ENCODE results near the gene AIDA.
"Not testable (repeated sequence)": the region's sequence is repeated elsewhere in the genome, so short reads cannot be mapped to it uniquely, and the experiment has no call there.

Gene AIDA

DNA sequence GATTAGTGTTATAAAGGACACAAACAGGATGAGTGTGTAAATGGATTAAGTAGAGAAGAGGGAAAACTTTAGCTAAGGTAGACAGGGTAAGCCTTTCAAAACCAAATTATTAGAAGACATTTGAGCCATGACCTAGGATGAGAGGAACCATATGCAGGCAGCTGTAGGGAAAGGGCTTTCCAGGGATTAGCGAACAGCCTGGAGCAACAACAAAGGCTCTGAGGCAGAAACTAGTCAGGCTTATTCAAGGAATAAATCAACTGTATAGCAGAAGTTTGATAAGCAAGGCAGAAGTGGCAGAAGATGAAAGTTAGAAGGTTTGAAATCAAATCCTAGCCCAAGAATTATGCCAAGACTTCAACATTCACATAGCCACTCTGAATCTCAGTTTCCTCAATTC, 21.3 kb downstream of the AIDA start:
- TF ChIP-seq ZFX (IDR thresholded peaks at IDR 0.05): no peak
- TF ChIP-seq, protein P1, sequence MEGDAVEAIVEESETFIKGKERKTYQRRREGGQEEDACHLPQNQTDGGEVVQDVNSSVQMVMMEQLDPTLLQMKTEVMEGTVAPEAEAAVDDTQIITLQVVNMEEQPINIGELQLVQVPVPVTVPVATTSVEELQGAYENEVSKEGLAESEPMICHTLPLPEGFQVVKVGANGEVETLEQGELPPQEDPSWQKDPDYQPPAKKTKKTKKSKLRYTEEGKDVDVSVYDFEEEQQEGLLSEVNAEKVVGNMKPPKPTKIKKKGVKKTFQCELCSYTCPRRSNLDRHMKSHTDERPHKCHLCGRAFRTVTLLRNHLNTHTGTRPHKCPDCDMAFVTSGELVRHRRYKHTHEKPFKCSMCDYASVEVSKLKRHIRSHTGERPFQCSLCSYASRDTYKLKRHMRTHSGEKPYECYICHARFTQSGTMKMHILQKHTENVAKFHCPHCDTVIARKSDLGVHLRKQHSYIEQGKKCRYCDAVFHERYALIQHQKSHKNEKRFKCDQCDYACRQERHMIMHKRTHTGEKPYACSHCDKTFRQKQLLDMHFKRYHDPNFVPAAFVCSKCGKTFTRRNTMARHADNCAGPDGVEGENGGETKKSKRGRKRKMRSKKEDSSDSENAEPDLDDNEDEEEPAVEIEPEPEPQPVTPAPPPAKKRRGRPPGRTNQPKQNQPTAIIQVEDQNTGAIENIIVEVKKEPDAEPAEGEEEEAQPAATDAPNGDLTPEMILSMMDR (conservative IDR thresholded peaks at IDR 0.05): no peak
- H3K27ac ChIP-seq: no peak overlapping the region

DNA sequence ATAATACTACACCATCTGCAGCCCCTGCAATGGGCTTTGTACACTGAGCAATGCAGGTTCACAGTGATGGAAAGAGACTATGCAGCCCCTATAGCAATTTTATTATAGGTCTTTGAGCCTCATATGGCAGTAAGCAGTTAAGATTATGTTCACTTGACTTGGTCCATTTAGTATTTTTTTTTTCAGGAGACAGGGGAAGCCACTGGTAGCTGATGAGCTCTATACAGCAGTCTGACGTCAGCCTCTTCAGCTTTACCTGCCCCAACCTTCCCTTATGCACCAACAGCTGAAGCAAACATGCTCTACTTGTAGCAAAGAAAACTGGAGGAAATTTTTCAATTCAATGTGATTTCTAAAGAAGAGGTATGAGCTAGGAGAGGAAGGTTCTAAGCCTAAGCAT, 32.2 kb downstream of the AIDA start:
- TF ChIP-seq, protein P1 (conservative IDR thresholded peaks at IDR 0.05): no peak
- no peak for TF ChIP-seq ZFX (IDR thresholded peaks at IDR 0.05)

DNA sequence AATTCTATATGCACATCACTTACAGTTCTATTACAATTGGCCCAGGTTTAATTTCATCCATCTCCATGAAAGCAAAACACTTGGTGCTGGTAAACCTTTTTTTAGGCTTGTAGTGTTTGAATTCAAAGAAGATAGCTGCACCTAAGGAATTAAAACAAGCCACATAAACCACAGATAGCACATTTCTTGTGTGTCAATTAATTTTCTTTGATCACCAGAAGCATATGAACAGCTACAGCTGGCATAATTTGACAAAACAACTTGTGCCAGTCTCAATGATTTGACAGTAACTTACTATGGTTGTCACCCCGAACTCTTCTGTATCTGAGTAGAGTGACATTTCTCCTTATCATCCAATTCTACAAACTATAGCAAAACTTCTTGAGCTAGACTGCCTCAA, 42.2 kb downstream of the AIDA start:
- H3K27ac ChIP-seq: no peak overlapping the region
- TF ChIP-seq ZFX (IDR thresholded peaks at IDR 0.05): no peak
- TF ChIP-seq, protein P1 (conservative IDR thresholded peaks at IDR 0.05): no peak

More for the DNA sequence above, 32.2 kb downstream of the AIDA start:
- no peak overlapping the region for H3K27ac ChIP-seq

DNA sequence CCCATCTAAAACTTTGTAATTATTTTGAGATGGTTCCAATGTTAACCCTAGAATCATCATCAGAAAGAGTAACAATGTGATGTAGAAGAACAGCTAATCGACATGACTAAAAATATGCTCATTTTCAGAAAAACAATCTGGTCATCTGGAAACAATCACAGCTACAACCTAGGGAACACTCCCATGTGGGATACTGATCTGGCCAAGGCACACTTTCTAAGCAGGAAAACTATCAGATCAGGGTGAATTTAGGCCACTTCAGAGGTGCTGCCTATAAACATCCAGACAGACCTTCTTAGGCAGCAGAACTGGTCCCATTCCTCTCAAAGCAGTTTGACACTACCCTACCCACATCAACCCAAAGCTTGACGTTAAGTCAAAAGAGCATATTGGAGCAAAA, 43.2 kb downstream of the AIDA start:
- H3K27ac ChIP-seq: not testable (repeated sequence)

DNA sequence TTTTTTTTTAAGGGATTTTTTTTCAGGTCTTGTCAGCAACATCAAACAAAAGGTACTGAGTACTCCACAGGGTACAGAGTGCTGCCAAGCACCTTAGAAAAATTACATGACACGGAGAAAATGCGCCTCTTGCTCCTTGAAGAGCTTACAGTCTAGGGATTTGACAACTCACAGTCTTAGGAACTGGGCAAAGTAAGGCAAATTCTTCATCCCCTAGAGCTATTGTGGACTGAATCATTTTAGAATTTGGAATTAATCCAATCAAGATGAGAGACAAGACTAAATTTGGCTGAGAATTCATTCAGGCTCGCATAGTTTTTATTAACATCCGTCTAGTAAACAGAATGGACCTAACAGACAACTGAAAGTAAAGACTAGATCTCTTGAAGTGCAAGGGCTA, 44.1 kb downstream of the AIDA start:
- not testable (repeated sequence) for H3K27ac ChIP-seq

DNA sequence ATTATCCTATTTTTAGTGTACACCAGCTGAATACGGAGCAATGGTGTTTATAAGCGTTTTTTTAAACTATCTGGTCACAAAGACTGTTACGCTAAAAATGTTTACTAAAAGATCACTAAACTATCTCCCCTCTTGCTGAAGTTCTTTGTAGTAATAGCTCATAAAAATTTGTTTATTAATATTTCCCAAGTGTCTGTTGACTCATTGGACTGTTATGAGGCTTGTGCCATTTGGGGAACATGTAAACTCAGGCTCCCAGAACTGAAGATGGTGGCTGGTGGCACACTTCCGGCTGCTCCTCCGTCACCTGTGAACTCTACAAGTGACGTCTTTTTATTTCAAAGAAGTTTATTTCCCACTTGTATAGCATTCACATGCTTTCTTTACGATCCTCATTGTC, 46.3 kb downstream of the AIDA start:
- TF ChIP-seq ZFX (IDR thresholded peaks at IDR 0.05): no peak
- TF ChIP-seq, protein P1 (conservative IDR thresholded peaks at IDR 0.05): no peak
- H3K27ac ChIP-seq: no peak overlapping the region

DNA sequence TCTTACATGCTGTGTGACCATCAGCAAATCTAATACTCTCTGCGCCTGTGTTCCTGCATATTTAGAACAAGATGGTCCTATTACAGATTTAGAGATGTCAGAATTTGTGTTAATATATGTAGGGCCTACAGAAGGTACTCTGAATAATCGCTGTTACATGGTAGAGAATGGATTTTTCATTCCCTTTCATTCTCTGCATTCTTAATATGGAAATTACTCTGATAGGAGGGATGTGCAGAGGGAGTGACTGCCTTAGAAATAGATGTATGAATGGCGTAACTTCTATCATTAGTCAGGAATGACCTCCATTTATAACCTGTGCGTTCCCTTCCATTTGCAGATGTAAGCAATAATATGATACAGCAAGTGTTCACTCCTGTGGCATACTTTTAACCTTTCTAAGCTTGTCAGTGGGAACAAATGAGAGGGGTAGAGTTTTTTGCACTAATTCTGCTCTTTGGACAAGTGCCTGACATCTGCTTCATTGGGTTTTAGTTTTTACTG, 48.8 kb downstream of the AIDA start:
- H3K27ac ChIP-seq: no peak overlapping the region
- TF ChIP-seq ZFX (IDR thresholded peaks at IDR 0.05): no peak
- TF ChIP-seq, protein P1 (conservative IDR thresholded peaks at IDR 0.05): no peak

DNA sequence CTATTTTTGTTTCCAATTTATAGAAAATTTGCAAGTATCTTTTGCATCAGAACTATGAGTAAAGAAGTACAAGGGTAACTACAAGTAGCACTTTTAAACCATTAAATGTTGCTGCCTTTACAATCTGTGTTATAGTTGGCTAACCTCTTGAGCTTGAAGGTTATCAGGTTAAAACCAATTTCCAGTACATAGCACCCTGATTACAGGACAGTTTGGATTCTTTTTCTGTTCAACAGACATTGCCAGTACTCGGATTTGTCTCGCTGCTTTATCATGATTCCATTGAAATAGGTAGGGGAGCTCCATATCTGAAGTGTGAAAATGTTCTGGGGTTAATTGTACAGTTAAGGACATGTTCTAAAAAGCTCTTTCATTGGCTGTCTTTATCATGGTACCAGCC, 54.4 kb downstream of the AIDA start:
- no peak overlapping the region for H3K27ac ChIP-seq
- no peak for TF ChIP-seq ZFX (IDR thresholded peaks at IDR 0.05)
- TF ChIP-seq, protein P1 (conservative IDR thresholded peaks at IDR 0.05): no peak
